Measurements from ENCODE around the gene OR8K1.

Gene OR8K1

GRCh38 chr11:56345739-56346138, at the start of gene OR8K1:
TSS of gene OR8K1 (plus strand) at chr11:56346039. CDS start at chr11:56346039, 0 bp downstream.
- in situ Hi-C loops (cut with HindIII; ENCODE audit: low pct_ligation_motif_present, low pct_unique_long_range_greater_than_20kb, low sequenced_read_pairs) = no loop called here
- no peak for DNase-seq

GRCh38 chr11:56296898-56297297, 48.9 kb upstream of the OR8K1 start:
- in situ Hi-C loops (cut with HindIII; ENCODE audit: low pct_ligation_motif_present, low pct_unique_long_range_greater_than_20kb, low sequenced_read_pairs) = no loop called here
- DNase-seq = no peak

- DNase-seq = no peak
- in situ Hi-C loops (cut with HindIII; ENCODE audit: low pct_ligation_motif_present, low pct_unique_long_range_greater_than_20kb, low sequenced_read_pairs) = no loop called here
These were observed 38.0 kb upstream of the OR8K1 start for GRCh38 chr11:56307836-56308235.

GRCh38 chr11:56314844-56315243, 31.0 kb upstream of the OR8K1 start, which contains the start of gene OR8K3:
TSS of gene OR8K3 (plus strand) at chr11:56315144. CDS start at chr11:56318307, 3,163 bp downstream.
- no peak for DNase-seq
- in situ Hi-C loops (cut with HindIII; ENCODE audit: low pct_ligation_motif_present, low pct_unique_long_range_greater_than_20kb, low sequenced_read_pairs) = no loop called here

GRCh38 chr11:56331861-56332491, 13.9 kb upstream of the OR8K1 start:
- in situ Hi-C loops (cut with HindIII; ENCODE audit: low pct_ligation_motif_present, low pct_unique_long_range_greater_than_20kb, low sequenced_read_pairs) = no loop called here
- no peak for DNase-seq

- in situ Hi-C loops (cut with HindIII; ENCODE audit: low pct_ligation_motif_present, low pct_unique_long_range_greater_than_20kb, low sequenced_read_pairs) = no loop called here
- DNase-seq = no peak
These were observed 12.7 kb upstream of the OR8K1 start for GRCh38 chr11:56333156-56333555.

- in situ Hi-C loops (cut with HindIII; ENCODE audit: low pct_ligation_motif_present, low pct_unique_long_range_greater_than_20kb, low sequenced_read_pairs) = no loop called here
- DNase-seq = no peak
These were observed 5.5 kb upstream of the OR8K1 start for GRCh38 chr11:56340289-56340688.

- DNase-seq = no peak
- in situ Hi-C loops (cut with HindIII; ENCODE audit: low pct_ligation_motif_present, low pct_unique_long_range_greater_than_20kb, low sequenced_read_pairs) = no loop called here
These were observed 8.2 kb downstream of the OR8K1 start, which contains the start of gene OR8J1 for GRCh38 chr11:56353991-56354390. TSS of gene OR8J1 (plus strand) at chr11:56354291. CDS start at chr11:56360247, 5,956 bp downstream.

GRCh38 chr11:56375324-56375723, 29.5 kb downstream of the OR8K1 start, which contains the start of gene OR8U1:
TSS of gene OR8U1 (plus strand) at chr11:56375624. CDS start at chr11:56375624, 0 bp downstream.
- in situ Hi-C loops (cut with HindIII; ENCODE audit: low pct_ligation_motif_present, low pct_unique_long_range_greater_than_20kb, low sequenced_read_pairs) = no loop called here
- DNase-seq = no peak

- in situ Hi-C loops (cut with HindIII; ENCODE audit: low pct_ligation_motif_present, low pct_unique_long_range_greater_than_20kb, low sequenced_read_pairs) = no loop called here
- no peak for DNase-seq
These were observed 34.3 kb downstream of the OR8K1 start for GRCh38 chr11:56380120-56380519.

- DNase-seq = no peak
- in situ Hi-C loops (cut with HindIII; ENCODE audit: low pct_ligation_motif_present, low pct_unique_long_range_greater_than_20kb, low sequenced_read_pairs) = no loop called here
These were observed 48.5 kb downstream of the OR8K1 start for GRCh38 chr11:56394381-56394780.

- DNase-seq = peak; percentile 1
- in situ Hi-C loops (cut with HindIII; ENCODE audit: low pct_ligation_motif_present, low pct_unique_long_range_greater_than_20kb, low sequenced_read_pairs) = no loop called here
These were observed 50.2 kb downstream of the OR8K1 start for GRCh38 chr11:56396047-56396446.

Data from ACHN (cell line).